OCI-LY7 (cell line): Measurements from ENCODE around the gene NOXA1. TPM values are rescaled to one million over a fixed set of nuclear protein-coding genes. Genes with fewer than 3 reads are reported as not detected.

Source experiments
- BruUV-seq: library from RNA; stranded (reverse); fragments of 400-500 nt; replicated peaks from 2 replicates; lab custom pipeline; 2021; lab: Mats Ljungman, UMichigan
- CTCF ChIA-PET: fragments of 300-600 bp; sonication (Branson Sonifier 250); formaldehyde crosslinking; loops from one replicate; lab custom pipeline; 2022; ENCODE audit warnings: antibody characterized with exemption; ENCODE audit not compliant: unreplicated experiment; lab: Charles Lee
- POLR2A ChIA-PET: fragments of 300-600 bp; sonication (Branson Sonifier 250); formaldehyde crosslinking; loops from one replicate; lab custom pipeline; 2022; ENCODE audit warnings: antibody characterized with exemption; lab: Charles Lee
- DNase-seq: peaks from one replicate; pipeline ENCODE4 v3.0.0-alpha.2; 2015; ENCODE audit warnings: low spot score
- H2AFZ ChIP-seq: fragments of 200-600 bp; sonication (generic), shearing (Covaris generic); 2 replicates; pipeline ENCODE4 v1.6.1; 2014; ENCODE audit warnings: mild to moderate bottlenecking, antibody characterized with exemption, low read length, moderate library complexity
- H3K27ac ChIP-seq: fragments of 200-600 bp; sonication (generic); 2 replicates; pipeline ENCODE4 v1.5.1; 2014; ENCODE audit warnings: mixed run types, low read depth, mild to moderate bottlenecking, moderate library complexity, low read length, inconsistent platforms; ENCODE audit not compliant: poor library complexity, severe bottlenecking
- H3K36me3 ChIP-seq: fragments of 200-600 bp; sonication (generic); 2 replicates; pipeline ENCODE4 v1.6.1; 2014; ENCODE audit warnings: mild to moderate bottlenecking, antibody characterized with exemption, low read length, moderate library complexity, mixed read lengths; ENCODE audit not compliant: insufficient read depth
- H3K4me1 ChIP-seq: fragments of 200-600 bp; sonication (generic); 2 replicates; pipeline ENCODE4 v1.5.1; 2014; ENCODE audit warnings: mild to moderate bottlenecking, low read length; ENCODE audit not compliant: insufficient read depth, poor library complexity, severe bottlenecking
- H3K4me2 ChIP-seq: fragments of 200-600 bp; sonication (generic); 2 replicates; pipeline ENCODE4 v1.6.1; 2014; ENCODE audit warnings: mild to moderate bottlenecking, low read length
- H3K4me3 ChIP-seq: fragments of 200-600 bp; sonication (generic); 2 replicates; pipeline ENCODE4 v1.5.1; 2014; ENCODE audit warnings: mild to moderate bottlenecking, low read depth, low read length; ENCODE audit not compliant: poor library complexity, severe bottlenecking
- H3K79me2 ChIP-seq: fragments of 200-600 bp; sonication (generic); 2 replicates; pipeline ENCODE4 v1.6.1; 2016; ENCODE audit warnings: low read depth, mild to moderate bottlenecking, low read length, moderate library complexity, mixed read lengths; ENCODE audit not compliant: insufficient read depth
- H3K9me2 ChIP-seq: fragments of 200-600 bp; sonication (generic); 2 replicates; pipeline ENCODE4 v1.6.1; 2016; ENCODE audit warnings: mild to moderate bottlenecking, low read length, mixed read lengths; ENCODE audit not compliant: insufficient read depth
- H3K9me3 ChIP-seq: fragments of 200-600 bp; sonication (generic); 2 replicates; pipeline ENCODE4 v1.6.1; 2014; ENCODE audit warnings: mild to moderate bottlenecking, mixed run types, low read length, mixed read lengths
- H4K20me1 ChIP-seq: fragments of 200-600 bp; sonication (generic); 2 replicates; pipeline ENCODE4 v1.6.1; 2014; ENCODE audit warnings: mild to moderate bottlenecking, antibody characterized with exemption, low read length, moderate library complexity, mixed read lengths; ENCODE audit not compliant: insufficient read depth
- CTCF ChIP-seq: fragments of 200-600 bp; sonication (generic); conservative IDR thresholded peaks from 2 replicates; pipeline ENCODE4 v1.5.1; 2014; ENCODE audit warnings: mild to moderate bottlenecking, antibody characterized with exemption, low read length, moderate library complexity, mixed read lengths
- EZH2phosphoT487 ChIP-seq: fragments of 200-600 bp; sonication (generic); IDR thresholded peaks from 2 replicates; pipeline ENCODE4 v1.6.1; 2018; ENCODE audit warnings: low read depth, borderline replicate concordance, mild to moderate bottlenecking, mixed run types, antibody characterized with exemption, low read length, moderate library complexity, mixed read lengths
- intact Hi-C: fragments of 100-400 bp; cut with micrococcal nuclease; formaldehyde crosslinking; loops from one replicate; pipeline ENCODE4 v1.10.0; 2022; ENCODE audit not compliant: unreplicated experiment
- total RNA-seq, 2 experiments: library from RNA; depleted of rRNA in 1 of 2; stranded (reverse); fragments of >200 nt in 1 of 2; shearing (Covaris generic) in 1 of 2; gene quantifications; 2 replicates each; pipeline ENCODE4 v1.2.3, GENCODE V29; 2014 to 2022

The NOXA1 gene
- total RNA-seq, 2 experiments from 2014 or later, result not detected

DNA sequence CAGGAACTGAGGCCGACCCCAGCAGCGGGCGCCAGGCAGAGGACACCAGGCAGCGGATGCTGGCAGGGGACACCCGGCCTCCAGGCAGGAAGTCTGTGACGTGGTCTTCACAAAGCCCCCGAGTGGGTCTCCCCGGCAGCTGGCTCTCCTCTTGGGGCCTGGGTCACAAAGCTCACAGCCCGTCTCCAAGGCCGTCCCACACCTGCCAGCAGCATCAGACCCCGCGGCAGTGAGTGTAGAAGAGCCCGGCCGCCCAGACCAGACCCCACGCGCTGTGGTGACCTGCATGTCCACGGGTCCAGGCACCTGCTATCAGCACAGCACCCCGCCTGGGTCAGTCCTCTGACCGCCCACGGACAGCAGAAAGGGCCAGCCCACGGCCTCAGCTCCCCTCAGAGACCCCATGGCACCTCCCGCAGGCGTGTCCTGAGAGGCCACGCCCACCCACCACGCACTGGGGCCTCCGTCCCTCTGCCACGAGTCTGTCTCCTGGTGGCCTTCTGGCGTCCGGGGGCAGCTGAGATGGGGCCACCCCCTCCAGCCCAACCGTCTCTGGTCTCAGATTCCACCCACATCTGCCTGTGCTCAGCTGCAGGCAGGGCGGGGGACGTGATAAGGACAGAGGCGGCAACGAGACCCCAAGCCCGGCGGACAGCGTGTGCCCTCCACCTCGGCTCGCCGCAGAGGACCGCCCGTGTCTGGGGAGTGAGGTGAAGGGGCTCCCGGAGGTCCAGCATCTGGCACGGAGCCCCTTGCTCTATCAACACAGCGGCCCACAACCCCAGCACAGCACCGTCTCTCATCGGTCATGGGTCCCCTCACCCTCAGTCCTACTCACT is 34.4 kb upstream of the NOXA1 start:
- intact Hi-C loops, result no loop called here
- POLR2A ChIA-PET, result no interaction called here
- CTCF ChIA-PET, result no interaction called here
- Histone ChIP-seq H3K36me3 (no peaks in the 10 kb centered on the region), H3K9me3 (no peaks in the 10 kb centered on the region), H3K27ac (no peak overlapping the region), H3K4me1 (no peaks in the 10 kb centered on the region), H3K79me2 (no peaks in the 10 kb centered on the region), H4K20me1 (no peaks in the 10 kb centered on the region), H3K4me3 (no peak overlapping the region), H3K4me2 (no peak overlapping the region), H2AFZ (no peak overlapping the region), H3K9me2 (no peaks in the 10 kb centered on the region)
- DNase-seq, result no peak
- BruUV-seq, result no TSS peak
- TF ChIP-seq CTCF (no peak), EZH2phosphoT487 (no peak)

- H2AFZ ChIP-seq, result no peak overlapping the region
- H3K36me3 ChIP-seq, result no peaks in the 10 kb centered on the region
- no TSS peak for BruUV-seq
- no peak overlapping the region for H3K4me3 ChIP-seq
- CTCF ChIA-PET, result no interaction called here
- POLR2A ChIA-PET, result no interaction called here
- H3K79me2 ChIP-seq, result no peaks in the 10 kb centered on the region
- no peaks in the 10 kb centered on the region for H4K20me1 ChIP-seq
- no peak overlapping the region for H3K27ac ChIP-seq
- intact Hi-C loops, result no loop called here
- H3K4me2 ChIP-seq, result no peak overlapping the region
- TF ChIP-seq CTCF, result no peak
- no peak for TF ChIP-seq EZH2phosphoT487
- H3K9me2 ChIP-seq, result no peaks in the 10 kb centered on the region
- no peaks in the 10 kb centered on the region for H3K9me3 ChIP-seq
- DNase-seq, result no peak
- H3K4me1 ChIP-seq, result no peaks in the 10 kb centered on the region
These were observed 33.8 kb upstream of the NOXA1 start for GRCh38 chr9:137389428-137389746.
